GM18508 (cell line): ENCODE data around the gene BRCC3.

Experiments used
- ATAC-seq: cut with Tn5 transposase; IDR thresholded peaks from one replicate; pipeline ENCODE4 v1.9.1; 2021; ENCODE audit warnings: moderate number of reproducible peaks; ENCODE audit not compliant: insufficient read depth, unreplicated experiment

The BRCC3 gene

DNA sequence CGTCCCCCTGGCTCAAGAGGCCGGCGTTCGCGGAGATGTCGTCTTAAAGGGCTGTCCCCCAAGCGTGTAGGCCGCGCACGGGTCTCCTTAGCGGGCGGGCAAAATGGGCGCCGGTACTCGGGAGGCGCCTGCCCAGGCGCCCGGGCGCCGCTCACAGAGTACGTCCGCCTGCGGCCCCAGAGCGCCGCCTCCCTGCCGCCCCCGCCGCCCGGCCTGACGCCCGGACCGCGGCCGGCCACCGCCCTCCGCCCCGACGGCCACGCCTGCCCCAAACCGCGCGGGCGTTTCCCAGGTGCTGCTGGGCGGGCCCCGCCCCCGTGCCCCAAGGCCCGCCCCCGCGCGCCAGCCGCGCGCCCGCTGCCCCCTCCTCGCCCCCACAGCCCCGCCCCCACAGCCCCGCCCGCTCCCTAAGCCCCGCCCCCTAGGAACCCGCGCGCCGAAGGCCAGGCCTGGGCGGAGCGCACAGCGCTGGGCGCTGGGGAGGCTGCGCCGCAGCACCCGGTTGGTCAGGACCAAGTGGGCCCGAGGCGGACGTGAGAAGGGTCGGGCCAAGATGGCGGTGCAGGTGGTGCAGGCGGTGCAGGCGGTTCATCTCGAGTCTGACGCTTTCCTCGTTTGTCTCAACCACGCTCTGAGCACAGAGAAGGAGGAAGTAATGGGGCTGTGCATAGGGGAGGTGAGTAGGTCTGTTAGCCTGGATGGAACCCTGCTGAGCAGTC is at the start of gene BRCC3, which contains the start of the genes CMC4 and MTCP1:
Gene BRCC3, plus strand, starts transcription at position 534 of the 719 bp plus-strand sequence. Its CDS starts 20 bp downstream, at position 554.
Gene CMC4, minus strand, starts transcription at position 162 of the 719 bp plus-strand sequence. CDS start 7,113 bp downstream, outside the sequence.
Gene MTCP1, minus strand, starts transcription at position 162 of the 719 bp plus-strand sequence. CDS start 5,126 bp downstream, outside the sequence.
- peak; percentile 46 for ATAC-seq

GRCh38 chrX:155022585-155022984 is 48.7 kb upstream of the BRCC3 start, which contains the start of gene F8:
Gene F8 (minus strand): TSS chrX:155022723. CDS start chrX:155022552, 171 bp downstream.
- ATAC-seq: no peak

DNA sequence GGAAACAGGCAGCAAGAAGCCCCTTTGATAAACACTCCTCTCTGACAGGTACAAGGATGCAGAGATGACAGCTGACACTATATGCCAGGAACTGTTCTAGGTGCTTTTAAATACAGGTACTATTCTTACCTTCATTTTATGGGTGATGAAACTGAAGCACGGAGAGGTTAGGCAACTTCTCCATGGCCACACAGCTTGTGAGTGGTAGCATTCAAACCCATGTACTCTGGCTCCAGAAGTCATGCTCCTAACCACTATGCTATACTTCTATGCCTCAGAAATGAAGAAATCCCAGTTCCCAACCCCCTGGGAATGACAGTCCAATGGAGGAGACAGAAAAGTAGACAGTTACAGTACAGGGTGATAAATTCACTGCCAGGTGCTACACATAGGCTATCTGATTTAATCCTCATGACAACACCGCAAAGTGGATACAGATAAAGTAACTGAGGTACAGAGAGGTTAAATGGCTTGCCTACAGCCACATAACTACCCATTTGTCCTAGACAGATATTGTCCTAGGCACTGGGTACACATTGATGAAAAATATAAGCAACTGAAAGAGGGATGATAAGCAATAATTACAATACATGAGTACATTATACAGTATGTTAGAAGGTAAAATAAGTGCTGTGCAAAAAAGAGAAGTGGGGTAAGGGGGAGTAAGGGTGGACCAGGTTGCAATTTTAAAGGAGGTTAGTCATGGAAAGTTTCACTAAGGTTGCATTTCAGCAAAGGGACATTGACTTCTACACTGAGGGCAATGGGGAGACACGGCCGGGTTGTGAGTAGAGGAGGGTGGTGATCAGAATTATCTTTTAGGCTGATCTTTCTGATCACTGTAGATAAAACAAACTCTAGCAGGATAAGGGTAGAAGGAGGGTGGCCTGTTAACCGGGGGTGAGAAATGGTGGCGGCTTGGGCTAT is 47.1 kb upstream of the BRCC3 start:
- no peak for ATAC-seq

DNA sequence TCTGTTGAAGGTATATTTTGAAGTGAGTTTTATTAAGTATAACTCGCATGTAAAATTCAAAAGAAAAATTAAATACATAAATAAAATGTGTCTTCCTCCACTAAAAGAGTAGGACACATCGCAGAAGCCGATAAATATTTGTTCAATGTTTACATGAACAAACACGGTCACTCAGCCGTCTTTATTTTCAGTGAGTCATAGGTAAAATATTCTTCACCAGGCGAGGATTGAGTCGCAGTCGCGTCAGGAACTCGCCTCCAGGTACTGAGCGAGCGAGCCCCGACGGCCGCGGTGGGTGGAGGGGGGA is 44.9 kb upstream of the BRCC3 start:
- no peak for ATAC-seq

GRCh38 chrX:155026727-155027508 is 44.4 kb upstream of the BRCC3 start, which contains the start of gene FUNDC2:
Gene FUNDC2 (plus strand): TSS chrX:155026844. CDS start chrX:155026939, 95 bp downstream.
- ATAC-seq: peak; percentile 63

DNA sequence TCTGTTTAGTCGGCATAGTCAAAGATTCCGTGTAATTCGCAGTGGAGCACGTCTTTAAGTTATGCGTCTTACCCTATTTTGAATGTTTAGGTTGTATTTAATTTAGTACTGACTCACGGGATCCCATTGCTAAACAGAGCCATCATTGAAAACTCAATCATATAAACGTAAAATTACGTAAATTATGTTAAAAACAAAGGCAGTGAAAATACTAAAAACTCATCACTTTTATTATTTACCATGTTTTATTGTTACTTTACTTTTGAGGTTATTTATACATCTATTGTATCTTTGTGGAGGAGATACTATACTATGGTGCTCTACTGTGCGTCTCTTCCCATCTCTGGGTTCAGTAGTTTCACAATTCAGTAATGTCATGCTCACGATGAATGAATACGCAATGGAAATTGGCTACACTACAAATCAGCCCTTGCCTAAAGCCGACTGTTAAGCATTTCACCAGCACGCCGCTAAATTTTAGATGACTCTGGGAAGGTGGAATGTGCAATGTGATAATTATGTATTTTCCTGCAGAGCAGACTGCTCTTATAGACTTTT is 43.7 kb upstream of the BRCC3 start:
- ATAC-seq: no peak

DNA sequence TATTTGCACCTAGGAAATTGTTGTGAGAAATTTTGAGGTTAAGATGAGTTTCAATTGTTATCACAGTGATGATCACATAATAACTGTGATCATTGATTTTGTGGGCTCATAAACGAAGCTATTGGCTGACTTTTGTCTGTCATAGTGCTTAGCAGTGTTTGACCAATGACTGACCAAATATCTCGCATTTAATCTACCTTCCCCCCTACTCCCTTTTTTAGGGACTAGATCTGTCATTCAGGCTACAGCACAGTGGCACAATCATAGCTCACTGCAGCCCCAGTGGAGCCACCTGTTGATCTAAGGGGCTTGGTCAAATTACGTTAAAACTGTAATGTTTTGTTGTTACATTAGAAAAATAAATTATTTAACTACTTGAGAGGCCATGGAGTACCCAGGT is 43.2 kb upstream of the BRCC3 start:
- ATAC-seq: no peak

DNA sequence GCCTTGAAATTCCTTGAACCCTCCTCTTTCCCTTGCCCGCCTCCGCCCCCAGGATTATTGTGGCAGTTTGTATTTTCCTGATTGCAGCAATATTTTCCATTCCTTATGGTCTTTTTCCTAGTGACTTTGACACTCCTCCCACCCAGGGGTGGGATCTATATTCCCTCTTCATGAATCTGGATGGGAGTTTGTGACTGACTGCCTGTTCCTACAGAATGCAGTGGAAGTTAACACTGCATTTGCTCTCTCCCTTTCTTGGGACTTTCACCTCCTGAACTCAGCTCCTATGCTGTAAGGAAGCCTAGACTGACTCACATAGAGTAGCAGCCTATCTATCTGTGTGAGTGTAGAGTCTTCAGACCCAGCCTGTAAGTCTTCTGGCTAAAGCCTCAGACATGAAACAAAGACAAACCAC is 42.4 kb upstream of the BRCC3 start:
- ATAC-seq: no peak

DNA sequence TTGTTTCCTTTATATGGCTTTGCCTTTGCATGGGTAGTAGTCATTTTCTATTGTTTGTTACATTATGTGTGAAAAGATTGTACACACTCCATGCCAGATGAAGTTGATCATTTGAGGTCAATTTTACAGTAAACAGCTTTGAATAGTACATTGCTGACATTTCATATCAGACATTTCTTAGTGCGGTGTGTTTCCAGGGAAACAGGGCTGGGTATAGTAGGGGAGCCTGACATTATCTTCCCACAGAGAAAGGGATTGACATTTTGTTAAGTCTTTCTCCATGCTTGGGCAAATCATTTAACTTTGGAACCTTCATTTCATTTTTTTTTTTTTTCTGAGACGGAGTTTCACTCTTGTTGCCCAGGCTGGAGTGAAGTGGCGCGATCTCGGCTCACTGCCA is 39.7 kb upstream of the BRCC3 start:
- ATAC-seq: no peak

DNA sequence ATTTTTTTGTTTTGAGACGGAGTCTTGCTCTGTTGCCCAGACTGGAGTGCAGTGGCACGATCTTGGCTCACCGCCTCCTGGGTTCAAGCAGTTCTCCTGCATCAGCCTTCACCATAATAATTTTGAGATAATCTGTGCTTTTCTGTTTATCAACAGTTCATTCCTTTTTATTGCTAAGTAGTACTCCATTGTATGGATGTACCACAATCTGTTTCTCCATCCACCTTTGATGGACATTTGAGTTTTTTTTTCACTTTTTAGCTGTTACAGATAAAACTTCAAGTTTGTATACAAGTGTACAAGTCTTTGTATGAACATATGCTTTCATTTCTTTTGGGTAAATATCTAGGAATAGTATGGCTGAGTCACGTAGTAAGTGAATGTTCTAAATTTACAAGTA is 35.6 kb upstream of the BRCC3 start:
- no peak for ATAC-seq

- ATAC-seq: no peak
Measured at GRCh38 chrX:155046129-155046810, 25.0 kb upstream of the BRCC3 start.

DNA sequence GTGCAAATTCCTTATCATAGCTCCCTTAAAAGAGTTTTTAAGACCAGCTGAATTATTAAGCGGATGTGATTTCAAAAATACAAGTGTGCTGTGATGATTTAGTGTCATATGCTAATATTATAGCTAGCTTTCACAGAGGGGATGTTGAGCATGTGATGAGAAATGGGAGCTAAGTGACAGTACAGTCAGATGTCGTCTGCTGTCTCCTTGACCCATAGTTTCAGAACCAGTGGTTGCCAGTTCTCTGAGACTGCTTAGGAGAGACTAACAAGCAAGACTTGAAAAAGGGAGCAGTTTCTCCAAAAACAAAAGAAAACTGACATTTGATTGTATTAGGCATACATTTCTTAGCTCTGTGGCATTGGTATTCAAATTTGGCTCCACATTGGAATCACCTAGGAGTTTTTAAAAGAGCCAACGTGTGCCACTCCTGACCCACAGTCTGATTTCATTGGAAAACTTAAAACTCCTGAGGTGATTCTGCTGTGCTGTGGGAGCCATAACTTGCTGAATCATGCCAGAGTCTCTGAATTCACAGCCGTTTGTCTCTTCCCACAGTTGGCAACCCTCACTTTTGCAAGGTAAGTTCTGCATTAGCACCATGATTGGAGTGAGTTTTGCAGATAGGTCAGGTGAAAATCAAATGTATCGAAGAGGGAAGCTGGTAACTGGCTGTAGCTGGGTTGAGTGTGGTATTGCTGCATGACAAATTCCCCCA is 24.3 kb upstream of the BRCC3 start:
- no peak for ATAC-seq

- ATAC-seq: no peak
Measured at GRCh38 chrX:155048977-155049619, 22.2 kb upstream of the BRCC3 start.

- no peak for ATAC-seq
Measured at GRCh38 chrX:155052738-155053498, 18.4 kb upstream of the BRCC3 start.

- no peak for ATAC-seq
Measured at GRCh38 chrX:155053656-155054055, 17.7 kb upstream of the BRCC3 start.

DNA sequence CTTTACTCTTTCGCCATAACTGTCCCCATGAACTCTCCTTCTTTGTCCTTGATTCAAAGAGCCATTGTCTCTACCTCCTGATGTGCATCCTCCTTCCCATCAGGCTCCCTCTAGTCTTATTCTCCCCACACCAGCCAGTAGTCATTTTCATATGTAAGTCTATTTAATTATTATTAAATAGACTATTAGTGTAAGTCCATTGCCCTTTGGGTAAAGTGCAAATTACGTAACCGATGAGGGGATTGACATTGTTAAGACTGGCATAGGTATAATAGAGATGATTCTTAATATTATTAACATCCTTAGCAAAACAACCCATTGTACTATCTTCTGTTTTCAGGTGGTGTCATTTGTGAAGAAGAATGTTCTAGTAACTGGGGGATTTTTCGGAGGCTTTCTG is 17.1 kb upstream of the BRCC3 start:
- no peak for ATAC-seq

DNA sequence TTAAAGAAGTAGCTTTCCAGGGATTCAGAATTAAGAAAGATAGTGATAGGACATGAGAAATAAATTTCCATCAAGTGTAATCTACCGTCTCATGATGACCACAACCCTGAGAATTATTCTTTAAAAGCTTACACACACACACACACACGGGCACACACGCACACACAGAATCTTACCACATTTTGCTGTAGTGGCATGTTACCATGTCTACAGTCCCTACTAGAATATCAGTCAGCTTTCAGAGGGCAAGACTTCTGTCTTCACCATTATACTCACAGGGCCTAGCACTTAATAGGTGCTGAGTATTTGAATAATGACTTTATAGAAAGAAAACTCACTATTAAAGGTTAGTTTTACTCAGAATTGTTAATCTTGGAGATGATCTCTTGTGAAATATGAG is 15.8 kb upstream of the BRCC3 start:
- ATAC-seq: no peak

DNA sequence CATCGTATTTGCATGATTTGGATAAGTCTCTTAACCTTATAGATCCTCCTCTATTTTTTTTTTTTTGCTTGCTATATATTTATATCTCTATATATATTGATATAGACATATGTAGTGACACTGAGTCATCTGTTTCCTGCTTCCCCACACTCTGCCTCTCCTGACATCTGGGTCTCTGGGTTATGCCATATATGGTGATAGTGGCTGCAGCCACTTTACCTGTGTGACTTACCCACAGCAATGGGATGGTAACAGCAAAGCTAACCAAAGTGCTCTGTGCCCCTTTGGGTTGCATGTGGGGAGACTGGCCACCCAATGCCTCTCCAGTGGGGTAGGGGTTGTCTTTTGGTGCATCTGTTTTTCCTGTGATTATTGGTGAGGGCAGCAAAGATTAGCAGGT is 14.8 kb upstream of the BRCC3 start:
- no peak for ATAC-seq
